OCI-M2 (cell line): ENCODE measurements around the gene RETSAT.

ENCODE experiments used
- DNase-seq: peaks from one replicate; lab custom pipeline; 2025; ENCODE audit not compliant: unreplicated experiment; lab: John Stamatoyannopoulos, UW

The RETSAT gene

DNA sequence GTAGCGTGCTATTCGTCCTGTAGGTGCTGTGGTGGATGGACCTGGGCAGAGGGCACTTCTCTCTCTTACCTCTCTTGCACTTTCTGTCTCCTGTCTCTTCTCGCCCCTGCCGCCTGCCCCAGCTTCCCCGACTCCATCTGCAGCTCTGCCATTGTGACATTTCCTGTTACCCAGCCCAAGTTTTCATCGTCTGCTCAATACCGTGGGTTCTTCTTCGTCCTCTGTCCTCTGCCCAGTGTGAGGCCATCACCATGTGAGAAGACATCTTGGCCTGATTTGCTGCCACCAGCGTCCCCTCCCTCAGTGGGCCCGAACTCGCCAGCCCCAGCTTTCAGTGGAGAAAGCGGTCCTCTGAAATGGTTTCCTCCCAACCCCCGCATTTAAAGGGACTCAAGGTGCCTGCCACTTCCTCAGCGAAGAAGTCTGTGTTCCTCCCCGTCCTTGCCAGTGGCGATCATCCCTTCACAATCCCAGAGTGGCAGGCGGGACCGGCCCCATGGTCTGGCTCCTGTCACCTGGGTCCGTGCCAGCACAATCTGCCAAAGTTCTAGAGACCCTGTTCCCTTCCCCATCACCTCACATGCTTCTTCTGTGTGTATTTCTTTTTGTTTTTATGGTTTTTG, 44.5 kb downstream of the RETSAT start:
- no peak for DNase-seq

DNA sequence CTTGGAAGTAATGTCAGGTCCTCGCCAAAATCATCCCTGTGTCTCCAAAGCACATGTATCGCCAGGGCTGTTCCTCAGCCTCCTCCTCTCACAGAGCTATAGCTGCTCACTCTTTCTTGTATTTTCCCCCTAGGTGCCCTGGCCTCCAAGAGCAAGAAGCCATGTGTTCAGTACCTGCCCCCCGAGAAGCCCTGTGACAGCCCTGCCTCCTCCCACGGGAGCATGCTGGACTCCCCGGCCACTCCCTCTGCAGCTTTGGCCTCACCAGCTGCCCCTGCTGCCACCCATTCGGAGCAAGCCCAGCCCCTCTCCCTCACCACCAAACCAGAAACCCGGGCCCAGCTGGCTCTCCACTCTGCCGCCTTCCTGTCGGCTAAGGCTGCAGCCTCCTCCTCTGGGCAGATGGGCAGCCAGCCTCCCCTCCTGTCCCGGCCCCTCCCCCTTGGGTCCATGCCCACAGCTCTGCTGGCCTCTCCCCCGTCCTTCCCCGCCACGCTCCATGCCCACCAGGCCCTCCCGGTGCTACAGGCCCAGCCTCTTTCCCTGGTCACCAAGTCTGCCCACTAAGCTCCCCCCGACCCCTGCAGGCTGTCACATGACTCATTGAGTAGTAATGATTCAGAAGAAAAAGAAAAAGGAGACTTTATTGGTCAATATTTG, 45.3 kb downstream of the RETSAT start:
- no peak for DNase-seq

DNA sequence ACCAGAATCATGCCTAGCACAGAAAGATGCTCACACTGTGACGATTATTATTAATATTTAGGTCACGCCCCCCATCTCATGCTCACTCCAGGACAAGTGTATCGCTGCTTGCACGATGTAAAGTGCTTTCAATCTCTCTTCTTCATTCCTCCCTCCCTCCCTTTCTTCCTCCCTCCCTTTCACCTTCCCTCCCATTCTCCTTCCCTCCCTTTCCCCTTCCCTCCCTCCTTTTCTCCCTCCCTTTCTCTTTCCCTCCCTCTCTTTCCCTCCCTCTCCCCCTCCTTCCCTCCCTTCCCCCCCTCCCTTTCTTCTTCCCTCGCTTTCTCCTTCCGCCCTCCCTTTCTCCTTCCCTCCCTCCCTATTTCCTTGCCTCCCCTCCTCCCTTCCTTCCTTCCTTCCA, 46.1 kb downstream of the RETSAT start:
- DNase-seq, result no peak

DNA sequence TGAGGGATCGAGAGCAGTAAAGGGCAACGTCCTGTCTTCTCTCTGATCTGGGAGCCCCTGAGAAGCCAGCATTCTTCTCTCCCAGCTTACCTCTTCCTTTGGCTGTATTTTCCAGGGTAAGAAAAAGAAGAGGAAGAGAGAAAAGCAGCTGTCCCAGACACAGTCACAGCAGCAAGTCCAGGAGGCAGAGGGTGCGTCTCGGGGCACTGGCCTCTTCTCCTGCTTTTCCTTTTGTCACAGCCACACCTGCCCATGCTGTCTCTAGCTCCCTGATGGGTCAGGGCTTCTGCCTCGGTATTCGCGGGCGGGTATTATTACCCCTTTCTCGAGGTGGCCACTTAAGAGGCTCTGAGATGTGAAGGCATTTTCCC, 46.8 kb downstream of the RETSAT start:
- no peak for DNase-seq

DNA sequence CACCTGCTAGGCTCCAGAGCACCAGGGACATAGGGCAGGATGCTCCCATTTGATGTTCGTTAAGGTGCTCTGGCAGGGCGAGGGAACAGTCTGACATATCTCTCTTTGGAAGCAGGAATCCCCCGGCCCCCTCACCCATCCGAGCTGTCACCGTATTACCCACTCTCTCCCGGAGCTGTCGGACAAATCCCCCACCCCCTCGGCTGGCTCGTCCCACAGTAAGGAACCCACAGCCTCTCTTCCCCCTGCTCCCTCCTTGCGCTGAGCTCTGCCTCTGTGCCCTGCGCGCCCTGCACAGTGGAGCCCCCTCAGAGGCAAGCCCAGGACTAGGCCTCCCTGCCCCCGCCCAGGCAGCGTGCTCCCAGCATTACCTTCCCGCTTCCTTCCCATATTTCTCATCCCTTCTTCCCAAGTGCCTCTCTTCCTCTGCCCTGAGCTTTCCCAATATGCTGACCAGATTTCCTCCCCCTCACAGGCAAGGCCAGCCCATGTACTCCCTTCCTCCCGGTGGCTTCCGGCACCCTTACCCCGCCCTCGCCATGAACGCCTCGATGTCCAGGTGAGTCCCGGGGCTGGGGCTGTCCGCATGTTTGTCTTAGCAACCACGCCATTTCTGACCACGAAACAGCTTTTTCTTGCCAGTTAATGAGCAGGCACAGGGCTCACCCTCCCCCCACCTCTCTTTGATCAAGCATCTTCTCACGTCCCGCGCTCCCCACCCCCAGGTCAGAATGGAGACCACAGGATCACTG, 50.4 kb downstream of the RETSAT start:
- no peak for DNase-seq

DNA sequence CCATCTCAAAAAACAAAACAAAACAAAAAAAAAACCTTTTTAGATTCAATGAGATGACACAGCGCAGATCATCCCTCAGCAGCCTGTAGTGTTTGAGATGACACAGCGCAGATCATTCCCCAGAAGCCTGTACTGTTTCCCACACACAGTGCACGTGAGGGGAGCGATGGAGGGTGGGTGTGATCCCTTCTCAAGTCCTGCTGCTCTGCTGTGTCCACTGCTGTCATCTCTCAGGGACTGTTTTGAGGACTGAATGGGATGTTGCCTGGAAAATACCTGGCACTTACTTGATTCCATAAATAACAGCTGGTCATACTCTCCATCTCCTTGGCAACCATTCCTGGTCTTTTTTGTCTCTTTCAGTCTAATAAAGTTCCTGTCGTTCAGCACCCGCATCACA, 52.2 kb downstream of the RETSAT start:
- DNase-seq, result no peak
